ENCODE data around the gene CERS5. TPM values are rescaled to one million over a fixed set of nuclear protein-coding genes. Genes with fewer than 3 reads are reported as not detected.

The CERS5 gene
- total RNA-seq, 4 donors from 2014 or later = 30.3 to 45.5 (median 40.5) TPM

- Histone ChIP-seq H3K36me3 (peaks cover 0 to 37% (median 11%) of the 10 kb centered on the region in 3 donors), H3K27ac (peak overlapping the region in 3 of 4 donors; percentile 42 to 67 (median 63)), H3K4me1 (peaks cover 0 to 37% (median 16%) of the 10 kb centered on the region in 4 donors), H3K27me3 (no peaks in the 10 kb centered on the region), H3K9me3 (no peaks in the 10 kb centered on the region), H3K4me3 (no peak overlapping the region)
- TF ChIP-seq CTCF (IDR thresholded peaks at IDR 0.05) (no peak), POLR2A (IDR thresholded peaks at IDR 0.05) (no peak), EP300 (IDR thresholded peaks at IDR 0.05) (peak in 1 of 2 donors; percentile 18)
- 51 to 74% methylated on average over 8 of the region's 8 CpGs for WGBS, 2 donors
- no peak for DNase-seq (ENCODE audit: low spot score in 2 of 2)
Measured at GRCh38 chr12:50102646-50103309, 64.4 kb downstream of the CERS5 start.

- H3K27ac ChIP-seq = peak overlapping the region in 2 of 4 donors; percentile 63 to 67
- DNase-seq (ENCODE audit: low spot score in 2 of 2) = no peak
- TF ChIP-seq EP300 (IDR thresholded peaks at IDR 0.05) (no peak), CTCF (IDR thresholded peaks at IDR 0.05) (no peak), POLR2A (IDR thresholded peaks at IDR 0.05) (no peak)
- peaks cover 0 to 37% (median 16%) of the 10 kb centered on the region in 4 donors for H3K4me1 ChIP-seq
- H3K36me3 ChIP-seq = peaks cover 0 to 44% (median 11%) of the 10 kb centered on the region in 3 donors
- H3K27me3 ChIP-seq = no peaks in the 10 kb centered on the region
- WGBS, 2 donors = 61 to 66% methylated on average over 2 of the region's 2 CpGs
- no peak overlapping the region for H3K4me3 ChIP-seq
- H3K9me3 ChIP-seq = no peaks in the 10 kb centered on the region
Measured at GRCh38 chr12:50102131-50102531, 65.0 kb downstream of the CERS5 start.

- Histone ChIP-seq H3K27me3 (no peaks in the 10 kb centered on the region), H3K4me1 (peaks cover 0 to 37% (median 16%) of the 10 kb centered on the region in 4 donors), H3K9me3 (no peaks in the 10 kb centered on the region), H3K27ac (no peak overlapping the region), H3K36me3 (peaks cover 4 to 48% (median 15%) of the 10 kb centered on the region in 3 donors), H3K4me3 (no peak overlapping the region)
- WGBS, 2 donors = 76 to 77% methylated on average over 3 of the region's 3 CpGs
- TF ChIP-seq POLR2A (IDR thresholded peaks at IDR 0.05) (no peak), CTCF (IDR thresholded peaks at IDR 0.05) (peak; percentile 7 to 36 (median 28)), EP300 (IDR thresholded peaks at IDR 0.05) (no peak)
- no peak for DNase-seq (ENCODE audit: low spot score in 2 of 2)
Measured at GRCh38 chr12:50101663-50102062, 65.5 kb downstream of the CERS5 start.

GRCh38 chr12:50100561-50100960 lies 66.6 kb downstream of the CERS5 start:
- WGBS, 2 donors = 81 to 86% methylated on average over 3 of the region's 3 CpGs
- H3K27ac ChIP-seq = no peak overlapping the region

More at GRCh38 chr12:50100561-50100960, 66.6 kb downstream of the CERS5 start:
- no peak for DNase-seq (ENCODE audit: low spot score in 2 of 2)
- no peak for TF ChIP-seq CTCF (IDR thresholded peaks at IDR 0.05)
- no peak for TF ChIP-seq POLR2A (IDR thresholded peaks at IDR 0.05)
- no peaks in the 10 kb centered on the region for H3K9me3 ChIP-seq
- H3K4me1 ChIP-seq = peaks cover 0 to 37% (median 16%) of the 10 kb centered on the region in 4 donors
- H3K4me3 ChIP-seq = no peak overlapping the region
- H3K27me3 ChIP-seq = no peaks in the 10 kb centered on the region
- peaks cover 5 to 59% (median 15%) of the 10 kb centered on the region in 3 donors for H3K36me3 ChIP-seq
